ENCODE data around the gene PLAAT3.
A peak's percentile ranks its signal among the peaks of the same experiment; 100 is the strongest.
"Not testable (repeated sequence)": the region's sequence is repeated elsewhere in the genome, so short reads cannot be mapped to it uniquely, and the experiment has no call there.

The PLAAT3 gene
- total RNA-seq: 1.6 to 3.6 reads per million in 2 donors

- DNase-seq: peak; percentile 11
These were observed at the start of gene PLAAT3 for GRCh38 chr11:63614136-63614671. Gene PLAAT3 (minus strand): TSS chr11:63614433. CDS start chr11:63614014, 419 bp downstream.

GRCh38 chr11:63663809-63664208 is 49.6 kb upstream of the PLAAT3 start:
- no peak for DNase-seq

GRCh38 chr11:63660972-63661371 is 46.7 kb upstream of the PLAAT3 start:
- DNase-seq: no peak

- DNase-seq: no peak
These were observed 38.4 kb upstream of the PLAAT3 start for GRCh38 chr11:63652671-63653070.

- DNase-seq: no peak
These were observed 29.0 kb upstream of the PLAAT3 start for GRCh38 chr11:63643205-63643604.

- no peak for DNase-seq
These were observed 27.5 kb upstream of the PLAAT3 start for GRCh38 chr11:63641727-63642126.

GRCh38 chr11:63639199-63639832 is 25.1 kb upstream of the PLAAT3 start:
- no peak for DNase-seq

GRCh38 chr11:63638436-63638835 is 24.2 kb upstream of the PLAAT3 start:
- DNase-seq: not testable (repeated sequence)

GRCh38 chr11:63635762-63636465 is 21.7 kb upstream of the PLAAT3 start:
- peak; percentile 59 for DNase-seq

GRCh38 chr11:63629426-63629825 is 15.2 kb upstream of the PLAAT3 start:
- no peak for DNase-seq

- DNase-seq: no peak
These were observed 9.4 kb upstream of the PLAAT3 start for GRCh38 chr11:63623513-63624140.

GRCh38 chr11:63622323-63622722 is 8.1 kb upstream of the PLAAT3 start:
- DNase-seq: no peak

GRCh38 chr11:63621071-63621470 is 6.8 kb upstream of the PLAAT3 start:
- no peak for DNase-seq

- no peak for DNase-seq
These were observed 5.7 kb upstream of the PLAAT3 start for GRCh38 chr11:63619967-63620366.

- not testable (repeated sequence) for DNase-seq
These were observed 3.5 kb upstream of the PLAAT3 start for GRCh38 chr11:63617686-63618085.

GRCh38 chr11:63616953-63617352 is 2.7 kb upstream of the PLAAT3 start:
- no peak for DNase-seq

GRCh38 chr11:63613517-63614135 is 607 bp downstream of the PLAAT3 start:
- peak; percentile 30 for DNase-seq

- no peak for DNase-seq
These were observed 2.1 kb downstream of the PLAAT3 start for GRCh38 chr11:63612181-63612580.

GRCh38 chr11:63611395-63611747 is 2.9 kb downstream of the PLAAT3 start:
- DNase-seq: no peak

- no peak for DNase-seq
These were observed 3.4 kb downstream of the PLAAT3 start for GRCh38 chr11:63610604-63611394.

- no peak for DNase-seq
These were observed 4.2 kb downstream of the PLAAT3 start for GRCh38 chr11:63609971-63610580.

- no peak for DNase-seq
These were observed 4.7 kb downstream of the PLAAT3 start for GRCh38 chr11:63609536-63609935.

All from T-helper 9 cell (primary cell).